ENCODE measurements around the gene PGM3.

DNA sequence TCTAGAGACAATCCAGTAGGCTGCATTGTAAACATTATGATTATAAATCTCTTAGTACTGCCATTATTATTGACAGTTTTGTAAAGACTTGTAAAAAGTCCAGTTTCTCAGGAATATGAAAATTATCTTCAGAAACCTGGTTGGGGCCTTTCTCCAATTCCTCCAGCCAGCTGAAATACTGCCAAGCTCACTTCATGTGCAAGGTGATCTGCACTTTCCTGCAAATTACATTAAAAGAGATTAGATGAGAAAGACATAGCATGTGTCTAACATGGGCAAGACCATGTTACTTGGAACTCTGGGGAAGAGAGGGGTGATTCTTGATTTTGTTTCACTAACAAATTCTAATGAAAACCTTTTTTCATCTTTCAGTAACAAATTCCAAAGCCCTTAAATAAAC lies 24.0 kb downstream of the PGM3 start:
- no peak for TF ChIP-seq POLR2A (IDR thresholded peaks at IDR 0.05)
- TF ChIP-seq, protein P1, sequence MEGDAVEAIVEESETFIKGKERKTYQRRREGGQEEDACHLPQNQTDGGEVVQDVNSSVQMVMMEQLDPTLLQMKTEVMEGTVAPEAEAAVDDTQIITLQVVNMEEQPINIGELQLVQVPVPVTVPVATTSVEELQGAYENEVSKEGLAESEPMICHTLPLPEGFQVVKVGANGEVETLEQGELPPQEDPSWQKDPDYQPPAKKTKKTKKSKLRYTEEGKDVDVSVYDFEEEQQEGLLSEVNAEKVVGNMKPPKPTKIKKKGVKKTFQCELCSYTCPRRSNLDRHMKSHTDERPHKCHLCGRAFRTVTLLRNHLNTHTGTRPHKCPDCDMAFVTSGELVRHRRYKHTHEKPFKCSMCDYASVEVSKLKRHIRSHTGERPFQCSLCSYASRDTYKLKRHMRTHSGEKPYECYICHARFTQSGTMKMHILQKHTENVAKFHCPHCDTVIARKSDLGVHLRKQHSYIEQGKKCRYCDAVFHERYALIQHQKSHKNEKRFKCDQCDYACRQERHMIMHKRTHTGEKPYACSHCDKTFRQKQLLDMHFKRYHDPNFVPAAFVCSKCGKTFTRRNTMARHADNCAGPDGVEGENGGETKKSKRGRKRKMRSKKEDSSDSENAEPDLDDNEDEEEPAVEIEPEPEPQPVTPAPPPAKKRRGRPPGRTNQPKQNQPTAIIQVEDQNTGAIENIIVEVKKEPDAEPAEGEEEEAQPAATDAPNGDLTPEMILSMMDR (IDR thresholded peaks at IDR 0.05) = no peak
